C1 segment of cervical spinal cord (tissue), 14 donors: ENCODE data around the gene KRT80.
A peak's percentile ranks its signal among the peaks of the same experiment; 100 is the strongest.

Experiments used
- DNase-seq, 14 donors: peaks; one replicate each; lab custom pipeline; 2025; lab: John Stamatoyannopoulos, UW

The KRT80 gene

GRCh38 chr12:52155048-52155868 lies 36.6 kb downstream of the KRT80 start:
- no peak for DNase-seq

GRCh38 chr12:52152905-52153317 lies 38.9 kb downstream of the KRT80 start:
- DNase-seq, result no peak

GRCh38 chr12:52151837-52152783 lies 39.7 kb downstream of the KRT80 start:
- DNase-seq, result peak in 4 of 14 donors; percentile 1 to 48 (median 8)

- no peak for DNase-seq
Measured at GRCh38 chr12:52151153-52151836, 40.5 kb downstream of the KRT80 start.

GRCh38 chr12:52149651-52150241 lies 42.1 kb downstream of the KRT80 start:
- no peak for DNase-seq

GRCh38 chr12:52149182-52149641 lies 42.6 kb downstream of the KRT80 start:
- no peak for DNase-seq

- no peak for DNase-seq
Measured at GRCh38 chr12:52148464-52149181, 43.2 kb downstream of the KRT80 start.

GRCh38 chr12:52147964-52148463 lies 43.8 kb downstream of the KRT80 start:
- no peak for DNase-seq

GRCh38 chr12:52147367-52147963 lies 44.3 kb downstream of the KRT80 start:
- DNase-seq, result peak in 5 of 14 donors; percentile 4 to 77 (median 9)

- DNase-seq, result no peak
Measured at GRCh38 chr12:52146822-52147366, 44.9 kb downstream of the KRT80 start.

- no peak for DNase-seq
Measured at GRCh38 chr12:52146089-52146821, 45.6 kb downstream of the KRT80 start.

GRCh38 chr12:52145228-52146088 lies 46.4 kb downstream of the KRT80 start:
- no peak for DNase-seq

GRCh38 chr12:52144512-52145227 lies 47.1 kb downstream of the KRT80 start:
- no peak for DNase-seq

- DNase-seq, result no peak
Measured at GRCh38 chr12:52142431-52142830, 49.4 kb downstream of the KRT80 start.

GRCh38 chr12:52141875-52142274 lies 49.9 kb downstream of the KRT80 start:
- no peak for DNase-seq

GRCh38 chr12:52141306-52141705 lies 50.5 kb downstream of the KRT80 start:
- no peak for DNase-seq

- DNase-seq, result no peak
Measured at GRCh38 chr12:52139579-52140062, 52.2 kb downstream of the KRT80 start.
